HepG2 (cell line): ENCODE measurements around the gene KCNQ5. TPM values are rescaled to one million over a fixed set of nuclear protein-coding genes. Genes with fewer than 3 reads are reported as not detected.

ENCODE experiments used
- ATAC-seq: fragments of 200-7000 bp; cut with Tn5 transposase; 3 replicates; pipeline ENCODE4 v1.9.1; 2020; ENCODE audit warnings: mild to moderate bottlenecking, moderate library complexity
- BruUV-seq: library from RNA; stranded (reverse); fragments of 400-500 nt; replicated peaks from 2 replicates; lab custom pipeline; 2021; lab: Mats Ljungman, UMichigan
- CTCF ChIA-PET: fragments of 300-600 bp; formaldehyde crosslinking; extraction: SDS; loops from one replicate; lab custom pipeline; 2021; ENCODE audit warnings: low total read pairs, inconsistent platforms, low intra/inter-chr PET ratio; lab: Yijun Ruan, JAX
- POLR2A ChIA-PET: fragments of 350-600 bp; sonication (Branson Sonifier 250); formaldehyde crosslinking; loops from one replicate; lab custom pipeline; 2020; ENCODE audit warnings: antibody characterized with exemption, inconsistent platforms; lab: Yijun Ruan, JAX
- DNase-seq: peaks from one replicate; pipeline ENCODE4 v3.0.0-alpha.2; 2015; ENCODE audit warnings: low spot score
- FAIRE-seq: peaks from 3 replicates; lab custom pipeline; 2011; peaks lifted over from hg19 to GRCh38; lab: Jason Lieb, UNC
- H2AFZ ChIP-seq: one replicate; pipeline ENCODE4 v1.6.1; 2011; ENCODE audit warnings: low read length, inconsistent platforms
- H3K27ac ChIP-seq: fragments of 300-600 bp; 3 replicates; pipeline ENCODE4 v1.8.0; 2011; ENCODE audit warnings: mixed run types, mild to moderate bottlenecking, mixed read lengths, low read length, inconsistent platforms; ENCODE audit not compliant: insufficient read depth; ENCODE audit errors: extremely low read length
- H3K27me3 ChIP-seq, 2 experiments: fragments of 200-600 bp in 1 of 2; 2 replicates in 1 of 2; 3 replicates in 1 of 2; pipeline versions ENCODE4 v1.6.0 to v1.8.0; 2011; ENCODE audit warnings: low read length in 2 of 2, mild to moderate bottlenecking in 2 of 2, moderate library complexity in 2 of 2, inconsistent platforms in 1 of 2; ENCODE audit not compliant: insufficient read depth in 2 of 2, control insufficient read depth in 1 of 2
- H3K36me3 ChIP-seq, 2 experiments: fragments of 200-600 bp in 1 of 2; replicated peaks in 1 of 2; 2 replicates in 1 of 2; 3 replicates in 1 of 2; pipeline versions ENCODE4 v1.5.1 to v1.8.0; 2011; ENCODE audit warnings: low read length in 2 of 2, inconsistent platforms in 1 of 2; ENCODE audit not compliant: insufficient read depth in 2 of 2, control insufficient read depth in 1 of 2
- H3K4me1 ChIP-seq: 2 replicates; pipeline ENCODE4 v1.5.1; 2012; ENCODE audit warnings: low read length, inconsistent platforms; ENCODE audit not compliant: insufficient read depth
- H3K4me2 ChIP-seq: 2 replicates; pipeline ENCODE4 v1.6.0; 2011; ENCODE audit warnings: low read depth, low read length, inconsistent platforms
- H3K4me3 ChIP-seq, 3 experiments: fragments of 200-600 bp in 1 of 3; sonication (generic), shearing (Covaris generic) in 1 of 3; replicated peaks in 1 of 3; 2 replicates each; pipeline ENCODE4 v1.5.1; 2011 to 2016; ENCODE audit warnings: low read length in 3 of 3, inconsistent platforms in 2 of 3, low read depth in 2 of 3, mild to moderate bottlenecking in 2 of 3, control low read depth in 1 of 3, mixed read lengths in 1 of 3; ENCODE audit not compliant: insufficient read depth in 1 of 3
- H3K79me2 ChIP-seq: one replicate; pipeline ENCODE4 v1.6.1; 2011; ENCODE audit warnings: low read length, inconsistent platforms; ENCODE audit not compliant: insufficient read depth
- H3K9ac ChIP-seq: 2 replicates; pipeline ENCODE4 v1.6.0; 2011; ENCODE audit warnings: mild to moderate bottlenecking, low read depth, low read length, inconsistent platforms; ENCODE audit not compliant: insufficient read depth
- H3K9me3 ChIP-seq: 2 replicates; pipeline ENCODE4 v1.5.1; 2012; ENCODE audit warnings: mild to moderate bottlenecking, low read length
- H4K20me1 ChIP-seq: 2 replicates; pipeline ENCODE4 v1.6.0; 2011; ENCODE audit warnings: inconsistent platforms, mild to moderate bottlenecking, low read length, moderate library complexity; ENCODE audit not compliant: insufficient read depth
- ARHGAP35 ChIP-seq: sonication (generic); formaldehyde crosslinking; IDR thresholded peaks from 2 replicates; pipeline ENCODE4 v1.9.0; 2022; ENCODE audit warnings: mild to moderate bottlenecking, inconsistent platforms, moderate library complexity, missing genetic modification reagents, borderline replicate concordance
- GZF1 ChIP-seq: sonication (generic); formaldehyde crosslinking; IDR thresholded peaks from 2 replicates; pipeline ENCODE4 v1.5.1; 2020; ENCODE audit warnings: mild to moderate bottlenecking, missing genetic modification reagents
- NCOR1 ChIP-seq: fragments of 200-600 bp; sonication (generic); IDR thresholded peaks from 2 replicates; pipeline ENCODE4 v1.7.0; 2017; ENCODE audit warnings: antibody characterized with exemption, low read length, borderline replicate concordance
- PAF1 ChIP-seq: IDR thresholded peaks from 2 replicates; pipeline ENCODE4 v1.6.1; 2016; ENCODE audit warnings: missing genetic modification reagents, missing compliant biosample characterization
- TSC22D2 ChIP-seq: sonication (generic); formaldehyde crosslinking; IDR thresholded peaks from 2 replicates; pipeline ENCODE4 v1.5.1; 2020; ENCODE audit warnings: missing genetic modification reagents, mild to moderate bottlenecking, borderline replicate concordance
- ZFP36L2 ChIP-seq: sonication (generic); formaldehyde crosslinking; IDR thresholded peaks from 2 replicates; pipeline ENCODE4 v1.4.0; 2020; ENCODE audit warnings: missing genetic modification reagents
- ZFP41 ChIP-seq: sonication (generic); formaldehyde crosslinking; IDR thresholded peaks from 2 replicates; pipeline ENCODE4 v1.4.0; 2020; ENCODE audit warnings: mild to moderate bottlenecking, missing genetic modification reagents, borderline replicate concordance
- ZNF337 ChIP-seq: sonication (generic); formaldehyde crosslinking; IDR thresholded peaks from 2 replicates; pipeline ENCODE4 v1.5.1; 2020; ENCODE audit warnings: missing genetic modification reagents, low read depth, mild to moderate bottlenecking, borderline replicate concordance
- ZNF563 ChIP-seq: sonication (generic); formaldehyde crosslinking; IDR thresholded peaks from 2 replicates; pipeline ENCODE4 v1.8.0; 2022; ENCODE audit warnings: mild to moderate bottlenecking, moderate library complexity, missing genetic modification reagents
- ZNF720 ChIP-seq: sonication (generic); formaldehyde crosslinking; IDR thresholded peaks from 2 replicates; pipeline ENCODE4 v1.4.0; 2020; ENCODE audit warnings: missing genetic modification reagents
- WGBS: methylation state at CpG from one replicate; pipeline ENCODE4 v1.1.6; 2017; ENCODE audit warnings: low lambda C conversion rate; 5-methylcytosine and 5-hydroxymethylcytosine counted together
- in situ Hi-C: cut with HindIII; loops from 2 replicates; pipeline ENCODE4 v1.10.0; 2017; ENCODE audit warnings: low pct_unique_long_range_greater_than_20kb; ENCODE audit not compliant: extremely low pct_ligation_motif_present
- intact Hi-C: fragments of 100-400 bp; cut with micrococcal nuclease; formaldehyde crosslinking; loops from one replicate; pipeline ENCODE4 v1.10.0; 2022; ENCODE audit not compliant: unreplicated experiment
- polyA plus RNA-seq, 8 experiments: library from polyadenylated mRNA; depleted of rRNA in 3 of 8; stranded (reverse) in 7 of 8; unstranded in 1 of 8; fragments of >200 nt; fragmentation: Illumina TruSeq in 4 of 8; extraction: Trizol in 4 of 8; gene quantifications; 2 replicates each; pipeline versions ENCODE4 v1.2.1 to v1.2.3, GENCODE V29; 2011 to 2016; ENCODE audit warnings: low read depth in 4 of 8, missing spikeins in 1 of 8, mixed read lengths in 1 of 8; ENCODE audit not compliant: insufficient read depth in 1 of 8
- total RNA-seq, 5 experiments: library from RNA; depleted of rRNA; stranded (reverse); fragments of >200 nt; fragmentation: Illumina TruSeq; extraction: Trizol; gene quantifications; 2 replicates each; pipeline ENCODE4 v1.2.3, GENCODE V29; 2016; ENCODE audit warnings: low read depth in 1 of 5
- TF ChIP-seq, protein P1 (sequence below), 2 experiments: fragments of 450-650 bp in 1 of 2; sonication (generic) in 1 of 2; formaldehyde crosslinking; IDR thresholded peaks; 2 replicates each; pipeline versions ENCODE4 v1.5.0 to v1.8.0; 2020 to 2022; ENCODE audit warnings: mild to moderate bottlenecking in 1 of 2, missing genetic modification reagents in 1 of 2
- TF ChIP-seq, protein P2 (sequence below): sonication (generic); formaldehyde crosslinking; IDR thresholded peaks from 2 replicates; pipeline ENCODE4 v1.8.0; 2022; ENCODE audit warnings: missing genetic modification reagents, mild to moderate bottlenecking, borderline replicate concordance
- TF ChIP-seq, protein P3 (sequence below): sonication (generic); formaldehyde crosslinking; IDR thresholded peaks from 2 replicates; pipeline ENCODE4 v1.5.1; 2020; ENCODE audit warnings: missing genetic modification reagents, mild to moderate bottlenecking, borderline replicate concordance

The KCNQ5 gene
- total and polyA plus RNA-seq, 2 of the 13 experiments (the other 11 are each of a cell fraction or from before 2014, with no cell fraction given): 0.04 TPM; not detected in 1

DNA sequence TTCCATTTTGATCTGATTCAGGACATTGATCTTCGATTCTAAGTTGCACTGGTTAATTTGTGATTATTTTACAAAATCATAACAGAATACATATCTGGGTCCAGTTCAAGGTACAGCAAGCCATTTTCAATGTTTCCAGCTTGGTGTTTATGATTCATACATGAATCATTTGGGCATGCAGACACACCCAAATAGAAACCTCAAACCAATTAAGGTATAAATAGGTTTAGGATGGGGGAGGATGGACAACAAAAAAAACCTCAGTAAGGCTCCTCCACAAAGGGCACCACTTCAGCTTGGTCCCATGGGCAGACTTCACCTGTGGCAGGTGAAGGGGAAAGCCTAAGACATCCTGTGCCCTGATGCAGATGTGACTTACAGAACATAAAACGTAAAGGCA lies 410.7 kb downstream of the KCNQ5 start:
- ATAC-seq: no peak
- H3K27ac ChIP-seq: no peak overlapping the region
- no peaks in the 10 kb centered on the region for H3K4me1 ChIP-seq
- H3K9ac ChIP-seq: no peak overlapping the region
- no TSS peak for BruUV-seq
- H3K4me2 ChIP-seq: no peak overlapping the region
- WGBS: 7% methylated on average over 2 of the region's 2 CpGs
- POLR2A ChIA-PET: no interaction called here
- H3K27me3 ChIP-seq: no peaks in the 10 kb centered on the region
- FAIRE-seq: no peak
- H3K79me2 ChIP-seq: no peaks in the 10 kb centered on the region
- intact Hi-C loops: no loop called here
- CTCF ChIA-PET: no interaction called here
- H3K4me3 ChIP-seq: no peak overlapping the region
- DNase-seq: no peak
- no peak for TF ChIP-seq NCOR1
- TF ChIP-seq GZF1 (CRISPR knock-in tag): no peak
- TF ChIP-seq PAF1 (CRISPR knock-in tag): no peak
- TF ChIP-seq, protein P1, sequence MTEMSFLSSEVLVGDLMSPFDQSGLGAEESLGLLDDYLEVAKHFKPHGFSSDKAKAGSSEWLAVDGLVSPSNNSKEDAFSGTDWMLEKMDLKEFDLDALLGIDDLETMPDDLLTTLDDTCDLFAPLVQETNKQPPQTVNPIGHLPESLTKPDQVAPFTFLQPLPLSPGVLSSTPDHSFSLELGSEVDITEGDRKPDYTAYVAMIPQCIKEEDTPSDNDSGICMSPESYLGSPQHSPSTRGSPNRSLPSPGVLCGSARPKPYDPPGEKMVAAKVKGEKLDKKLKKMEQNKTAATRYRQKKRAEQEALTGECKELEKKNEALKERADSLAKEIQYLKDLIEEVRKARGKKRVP (CRISPR knock-in tag; IDR thresholded peaks at IDR 0.05): no peak
- TF ChIP-seq ZNF337 (CRISPR knock-in tag): no peak
- no peak for TF ChIP-seq ZFP36L2 (CRISPR knock-in tag)
- TF ChIP-seq ZNF720 (CRISPR knock-in tag): no peak
- no peak for TF ChIP-seq ZNF563 (CRISPR knock-in tag)
- TF ChIP-seq, protein P2, sequence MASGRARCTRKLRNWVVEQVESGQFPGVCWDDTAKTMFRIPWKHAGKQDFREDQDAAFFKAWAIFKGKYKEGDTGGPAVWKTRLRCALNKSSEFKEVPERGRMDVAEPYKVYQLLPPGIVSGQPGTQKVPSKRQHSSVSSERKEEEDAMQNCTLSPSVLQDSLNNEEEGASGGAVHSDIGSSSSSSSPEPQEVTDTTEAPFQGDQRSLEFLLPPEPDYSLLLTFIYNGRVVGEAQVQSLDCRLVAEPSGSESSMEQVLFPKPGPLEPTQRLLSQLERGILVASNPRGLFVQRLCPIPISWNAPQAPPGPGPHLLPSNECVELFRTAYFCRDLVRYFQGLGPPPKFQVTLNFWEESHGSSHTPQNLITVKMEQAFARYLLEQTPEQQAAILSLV (CRISPR knock-in tag): no peak
- no peak for TF ChIP-seq TSC22D2 (CRISPR knock-in tag)
- TF ChIP-seq ARHGAP35 (CRISPR knock-in tag): no peak
- no peak for TF ChIP-seq ZFP41
- TF ChIP-seq, protein P3, sequence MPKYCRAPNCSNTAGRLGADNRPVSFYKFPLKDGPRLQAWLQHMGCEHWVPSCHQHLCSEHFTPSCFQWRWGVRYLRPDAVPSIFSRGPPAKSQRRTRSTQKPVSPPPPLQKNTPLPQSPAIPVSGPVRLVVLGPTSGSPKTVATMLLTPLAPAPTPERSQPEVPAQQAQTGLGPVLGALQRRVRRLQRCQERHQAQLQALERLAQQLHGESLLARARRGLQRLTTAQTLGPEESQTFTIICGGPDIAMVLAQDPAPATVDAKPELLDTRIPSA (CRISPR knock-in tag): no peak
- TF ChIP-seq, all 625 proteins: peak for 0
- Histone ChIP-seq H4K20me1 (no peaks in the 10 kb centered on the region), H3K36me3 (no peaks in the 10 kb centered on the region), H2AFZ (no peak overlapping the region), H3K9me3 (no peaks in the 10 kb centered on the region)
- in situ Hi-C loops: no loop called here
